ENCODE results near the gene SPIN1. TPM values are rescaled to one million over a fixed set of nuclear protein-coding genes. Genes with fewer than 3 reads are reported as not detected.

Gene SPIN1
- total and polyA plus RNA-seq, 2 of the 8 experiments (the other 6 are each of a cell fraction or from before 2014, with no cell fraction given): 69.9 to 139 TPM

DNA sequence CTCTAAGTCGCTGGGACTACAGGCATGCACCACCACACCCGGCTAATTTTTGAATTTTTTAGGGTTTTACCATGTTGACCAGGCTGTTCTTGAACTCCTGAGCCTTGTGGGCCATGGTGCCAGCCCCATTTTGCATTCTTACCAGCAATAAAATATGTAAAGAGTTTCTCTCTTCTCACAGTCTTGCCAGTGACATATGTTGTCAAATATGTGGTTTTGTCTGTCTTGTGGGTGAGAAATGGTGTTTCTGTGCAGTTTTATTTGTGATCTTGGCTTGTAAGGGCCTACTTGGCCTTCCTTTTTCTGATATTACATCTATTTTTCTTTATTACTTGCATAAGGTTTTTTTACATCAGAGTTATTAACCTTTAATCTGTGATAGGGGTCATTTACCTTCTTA lies 47.1 kb downstream of the SPIN1 start:
- Histone ChIP-seq H3K36me3 (ENCODE audit: control insufficient read depth in 2 of 4, insufficient read depth in 4 of 4, low read length in 3 of 4) (peaks cover 0 to 14% (median 7%) of the 10 kb centered on the region in 4 experiments; a peak in 5 of 8 replicates), H3K4ac (replicated peaks; ENCODE audit: insufficient read length, low read depth, low read length) (no peak overlapping the region)

More for the DNA sequence above, 47.1 kb downstream of the SPIN1 start:
- Histone ChIP-seq H3K56ac (replicated peaks; ENCODE audit: insufficient read length, low read depth, low read length) (no peak overlapping the region), H2BK120ac (replicated peaks; ENCODE audit: low read depth, low read length) (no peak overlapping the region), H3K4me2 (ENCODE audit: insufficient read depth in 1 of 2, low read depth in 2 of 2, low read length in 2 of 2) (no peak overlapping the region), H4K5ac (ENCODE audit: insufficient read length, low read depth, low read length) (no peak overlapping the region), H2BK5ac (ENCODE audit: low read depth, low read length) (no peak overlapping the region), H2BK15ac (ENCODE audit: low read length) (no peak overlapping the region), H4K20me1 (replicated peaks in 1 of 2; ENCODE audit: control insufficient read depth in 1 of 2, insufficient read depth in 2 of 2, low read length in 2 of 2) (peaks cover 0 to 1% of the 10 kb centered on the region in 2 experiments), H2AFZ (ENCODE audit: low read length) (no peak overlapping the region), H4K91ac (replicated peaks; ENCODE audit: insufficient read length, low read length) (no peak overlapping the region), H3K27ac (ENCODE audit: low read depth, low read length) (no peak overlapping the region), H2AK5ac (ENCODE audit: low read depth, low read length) (no peak overlapping the region), H3K4me1 (replicated peaks in 1 of 4; ENCODE audit: control insufficient read depth in 3 of 4, insufficient read depth in 4 of 4, low read length in 3 of 4) (no peaks in the 10 kb centered on the region), H3K23ac (ENCODE audit: insufficient read length) (no peak overlapping the region), H3K23me2 (ENCODE audit: low read depth, low read length) (no peaks in the 10 kb centered on the region), H3K9ac (replicated peaks in 1 of 4; ENCODE audit: extremely low read depth in 1 of 4, low read depth in 3 of 4, low read length in 3 of 4) (no peak overlapping the region), H3K79me1 (ENCODE audit: low read depth, low read length) (peaks cover 2% of the 10 kb centered on the region; the same call in 1 of the 2 replicates), H2BK12ac (ENCODE audit: low read depth, low read length) (no peak overlapping the region), H3K9me3 (ENCODE audit: insufficient read depth in 2 of 2, low read depth in 1 of 2, low read length in 1 of 2) (no peaks in the 10 kb centered on the region), H3K18ac (ENCODE audit: extremely low read depth, low read length) (no peak overlapping the region), H3K27me3 (replicated peaks in 1 of 4; ENCODE audit: control insufficient read depth in 3 of 4, extremely low read depth in 1 of 4, insufficient read depth in 3 of 4, low read length in 3 of 4) (no peaks in the 10 kb centered on the region), H3K14ac (ENCODE audit: insufficient read length) (no peak overlapping the region), H2BK20ac (ENCODE audit: low read length) (no peak overlapping the region), H3K79me2 (ENCODE audit: control insufficient read depth in 1 of 2, insufficient read depth in 2 of 2, low read length in 2 of 2) (peaks cover 0 to 86% of the 10 kb centered on the region in 2 experiments; a peak in 3 of 4 replicates), H3K4me3 (ENCODE audit: extremely low read depth in 1 of 4, insufficient read depth in 2 of 4, low read depth in 3 of 4, low read length in 4 of 4) (no peak overlapping the region), H4K8ac (ENCODE audit: extremely low read depth, insufficient read depth, low read length) (no peak overlapping the region)
- ChIA-PET POLR2A (ENCODE audit: partially characterized antibody) (interaction anchor here (1.0 kb wide), 1 partner anchor 9 kb away, joined by 3 read pairs; no protein-coding TSS in a partner anchor), CTCF (ENCODE audit: partially characterized antibody) (no interaction called here)
- no peak for TF ChIP-seq RAD21 (IDR thresholded peaks at IDR 0.05 in 1 of 2, conservative IDR thresholded peaks at IDR 0.05 in 1 of 2; ENCODE audit: low read depth in 2 of 2, low read length in 2 of 2)
- TF ChIP-seq NANOG (IDR thresholded peaks at IDR 0.05; ENCODE audit: insufficient read depth, low read depth, low read length, poor library complexity, severe bottlenecking): no peak
- no peak for TF ChIP-seq BCL11A (IDR thresholded peaks at IDR 0.05; ENCODE audit: low read depth in 2 of 2, low read length in 2 of 2)
- no peak for TF ChIP-seq CBX5 (IDR thresholded peaks at IDR 0.05; ENCODE audit: low read depth, low read length)
- no peak for TF ChIP-seq CBX8 (IDR thresholded peaks at IDR 0.05; ENCODE audit: borderline replicate concordance, low read depth, low read length)
- no peak for TF ChIP-seq ATF3 (IDR thresholded peaks at IDR 0.05; ENCODE audit: insufficient read depth, low read depth, low read length)
- no peak for TF ChIP-seq SIX5 (IDR thresholded peaks at IDR 0.05; ENCODE audit: low read depth, low read length)
- no peak for TF ChIP-seq SP1 (IDR thresholded peaks at IDR 0.05; ENCODE audit: low read depth, low read length)
- TF ChIP-seq PHF8 (conservative IDR thresholded peaks at IDR 0.05; ENCODE audit: low read depth, low read length): no peak
- TF ChIP-seq MAX (IDR thresholded peaks at IDR 0.05): no peak
- 92% methylated on average over 2 of the region's 2 CpGs; no CpG with 5 or more reads in 1 of the 2 experiments for WGBS, 2 experiments (ENCODE audit: extremely low coverage in 1 of 2, insufficient coverage in 1 of 2, insufficient read length in 1 of 2, insufficient replicate concordance in 2 of 2, low coverage in 1 of 2, low lambda C conversion rate in 2 of 2, missing lambda C conversion rate in 1 of 2)
- FAIRE-seq (no peak), DNase-seq (ENCODE audit: low read depth in 1 of 2, low spot score in 2 of 2) (no peak)
